GM12875 (cell line): ENCODE measurements around the gene RXRA.

Source experiments
- H3K4me3 ChIP-seq: one replicate; pipeline ENCODE4 v1.5.1; 2011; ENCODE audit warnings: low read depth, low read length, control low read depth
- TF ChIP-seq, protein P1 (sequence below): IDR thresholded peaks from 2 replicates; pipeline ENCODE4 v1.5.1; 2011; ENCODE audit warnings: low read depth, mild to moderate bottlenecking, control low read depth, inconsistent platforms, low read length, moderate library complexity, borderline replicate concordance; ENCODE audit not compliant: insufficient read depth

The RXRA gene

DNA sequence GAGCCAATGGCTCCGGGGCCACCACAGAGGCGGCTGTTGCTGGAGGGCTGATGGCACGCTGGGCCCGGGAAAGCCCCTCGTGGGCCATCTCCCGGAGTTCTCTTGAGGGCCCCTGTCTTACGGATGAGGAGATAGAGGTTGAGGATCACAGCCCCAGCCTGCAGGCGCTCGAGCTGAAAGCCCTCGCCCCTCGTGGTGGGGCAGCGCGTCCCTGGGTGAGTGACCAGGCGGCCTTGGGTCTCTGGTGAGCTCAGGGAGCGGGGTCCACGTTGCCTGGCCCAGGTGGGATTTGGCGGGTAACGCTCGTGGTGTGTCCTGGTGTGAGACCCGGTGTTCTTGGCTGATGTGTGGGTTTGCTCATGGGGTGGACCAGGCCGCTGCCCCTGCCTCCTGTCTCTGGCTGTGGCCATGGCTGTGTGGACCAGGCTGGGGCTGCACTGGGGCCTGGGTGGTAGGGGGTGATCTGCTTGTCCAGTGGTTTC, 38.9 kb downstream of the RXRA start:
- no peak overlapping the region for H3K4me3 ChIP-seq
- TF ChIP-seq, protein P1, sequence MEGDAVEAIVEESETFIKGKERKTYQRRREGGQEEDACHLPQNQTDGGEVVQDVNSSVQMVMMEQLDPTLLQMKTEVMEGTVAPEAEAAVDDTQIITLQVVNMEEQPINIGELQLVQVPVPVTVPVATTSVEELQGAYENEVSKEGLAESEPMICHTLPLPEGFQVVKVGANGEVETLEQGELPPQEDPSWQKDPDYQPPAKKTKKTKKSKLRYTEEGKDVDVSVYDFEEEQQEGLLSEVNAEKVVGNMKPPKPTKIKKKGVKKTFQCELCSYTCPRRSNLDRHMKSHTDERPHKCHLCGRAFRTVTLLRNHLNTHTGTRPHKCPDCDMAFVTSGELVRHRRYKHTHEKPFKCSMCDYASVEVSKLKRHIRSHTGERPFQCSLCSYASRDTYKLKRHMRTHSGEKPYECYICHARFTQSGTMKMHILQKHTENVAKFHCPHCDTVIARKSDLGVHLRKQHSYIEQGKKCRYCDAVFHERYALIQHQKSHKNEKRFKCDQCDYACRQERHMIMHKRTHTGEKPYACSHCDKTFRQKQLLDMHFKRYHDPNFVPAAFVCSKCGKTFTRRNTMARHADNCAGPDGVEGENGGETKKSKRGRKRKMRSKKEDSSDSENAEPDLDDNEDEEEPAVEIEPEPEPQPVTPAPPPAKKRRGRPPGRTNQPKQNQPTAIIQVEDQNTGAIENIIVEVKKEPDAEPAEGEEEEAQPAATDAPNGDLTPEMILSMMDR: no peak

DNA sequence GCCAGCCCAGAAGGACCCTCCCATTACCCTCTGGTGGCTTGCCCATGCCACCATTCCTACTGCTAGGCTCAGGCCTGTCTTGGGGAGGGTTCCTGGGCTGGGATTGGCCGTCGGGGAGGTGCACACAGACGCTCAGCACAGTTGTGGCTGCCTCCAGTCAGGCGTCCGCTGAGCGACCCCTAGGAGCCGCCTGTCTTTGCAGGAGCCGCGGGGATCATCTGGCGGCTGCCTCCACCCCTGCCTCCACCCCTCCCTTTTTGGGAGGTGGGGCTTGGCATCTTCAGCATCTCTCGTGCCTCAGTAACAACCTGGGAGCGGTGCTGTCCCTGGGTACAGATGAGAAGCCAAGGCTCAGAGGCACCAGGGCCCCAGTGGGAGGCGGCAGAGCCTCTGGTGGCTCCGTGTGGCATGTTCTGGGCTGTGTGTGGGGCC, 39.6 kb downstream of the RXRA start:
- H3K4me3 ChIP-seq: no peak overlapping the region
- TF ChIP-seq, protein P1: no peak

DNA sequence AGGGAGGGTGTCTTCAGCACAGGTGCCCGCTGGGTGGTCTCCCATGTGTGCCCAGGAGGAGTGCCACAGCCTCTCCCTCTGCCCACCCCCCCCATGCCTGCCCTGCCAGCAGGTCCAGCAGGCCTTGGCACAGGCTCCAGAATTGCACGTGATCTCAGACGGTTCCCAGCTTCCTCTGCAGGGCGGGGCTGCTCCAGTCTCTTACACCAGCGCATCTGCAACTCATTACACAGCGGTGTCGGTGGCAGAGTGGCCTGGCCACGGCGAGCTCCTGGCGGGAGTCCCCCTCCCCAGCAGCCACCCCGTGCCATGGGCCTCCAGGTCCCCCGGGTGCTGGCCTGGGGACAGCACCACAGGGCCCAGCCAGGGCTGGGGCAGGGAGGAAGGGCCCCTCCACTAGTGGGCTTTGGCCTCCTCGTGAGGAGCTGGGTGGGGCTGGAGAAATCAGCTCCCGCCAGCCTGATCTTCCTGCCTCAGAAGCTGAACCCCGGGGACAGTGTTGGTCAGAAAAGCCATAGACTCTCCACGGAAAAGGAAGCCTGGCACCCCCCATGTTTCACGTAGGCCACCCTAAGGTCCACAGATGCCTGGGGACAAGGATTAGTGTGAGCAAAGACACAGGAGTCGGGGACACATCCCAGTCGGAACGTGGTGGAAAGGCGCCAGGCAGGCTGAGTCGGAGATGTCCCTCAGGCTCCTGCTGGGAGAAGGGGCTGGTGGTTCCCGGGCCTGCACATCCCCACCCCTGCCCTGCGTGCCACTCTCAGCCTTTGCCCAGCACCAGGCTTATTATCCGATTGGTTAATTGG, 40.2 kb downstream of the RXRA start:
- H3K4me3 ChIP-seq: no peak overlapping the region
- TF ChIP-seq, protein P1: no peak

DNA sequence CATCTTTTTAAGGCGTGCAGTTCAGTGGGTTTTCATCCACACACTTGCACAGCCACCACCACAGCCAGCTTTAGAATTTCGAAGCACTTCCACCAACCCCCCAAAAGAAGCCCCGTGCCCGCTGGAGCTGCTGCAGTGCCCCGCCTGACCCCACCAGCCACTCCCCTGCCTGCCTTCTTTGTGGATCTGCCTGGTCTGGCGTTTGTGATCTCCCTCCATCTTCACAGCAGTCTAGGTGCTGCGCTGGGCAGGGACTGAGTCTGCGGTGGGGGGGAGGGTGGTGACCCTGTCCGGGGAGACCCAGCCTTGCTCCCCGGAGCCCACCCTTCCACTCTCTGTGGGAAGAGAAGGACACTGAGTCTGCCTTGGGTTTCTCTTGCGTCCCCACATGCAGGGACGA, 40.8 kb downstream of the RXRA start:
- no peak overlapping the region for H3K4me3 ChIP-seq
- TF ChIP-seq, protein P1: no peak

DNA sequence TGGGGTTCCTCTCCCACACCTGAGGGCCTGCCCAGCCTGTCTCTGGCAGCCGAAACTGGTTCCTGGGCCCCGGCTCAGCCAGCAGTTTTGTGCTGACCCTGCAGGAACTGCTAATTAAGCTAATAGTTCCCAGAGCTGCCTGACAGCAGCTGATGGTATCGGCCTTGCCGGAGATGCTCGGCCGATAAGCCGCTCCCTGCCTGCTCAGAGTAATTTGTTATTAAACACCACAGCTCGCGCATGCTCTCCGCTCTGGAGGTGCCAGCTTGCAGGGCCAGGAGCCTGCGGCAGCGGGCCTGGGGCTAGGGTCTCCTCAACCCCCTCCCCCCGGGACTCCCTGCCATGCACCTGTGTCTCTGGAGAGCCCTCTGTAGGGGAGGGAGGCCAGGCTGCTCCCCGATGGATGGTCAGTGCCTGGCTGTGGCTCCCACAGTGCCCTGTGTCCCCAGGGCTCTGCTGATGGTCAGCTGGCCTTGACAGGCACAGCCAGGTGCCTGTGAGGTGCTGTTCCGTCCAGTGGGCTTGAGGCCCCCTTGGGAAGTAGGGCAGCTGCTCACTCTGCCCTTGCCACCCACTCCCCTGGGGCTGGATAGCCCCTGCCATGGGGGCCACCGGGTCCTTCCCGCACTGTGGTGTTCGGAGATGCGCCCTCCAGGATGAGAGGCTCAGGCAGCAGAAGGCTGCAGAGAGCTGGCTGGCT, 41.7 kb downstream of the RXRA start:
- no peak overlapping the region for H3K4me3 ChIP-seq
- TF ChIP-seq, protein P1: no peak

DNA sequence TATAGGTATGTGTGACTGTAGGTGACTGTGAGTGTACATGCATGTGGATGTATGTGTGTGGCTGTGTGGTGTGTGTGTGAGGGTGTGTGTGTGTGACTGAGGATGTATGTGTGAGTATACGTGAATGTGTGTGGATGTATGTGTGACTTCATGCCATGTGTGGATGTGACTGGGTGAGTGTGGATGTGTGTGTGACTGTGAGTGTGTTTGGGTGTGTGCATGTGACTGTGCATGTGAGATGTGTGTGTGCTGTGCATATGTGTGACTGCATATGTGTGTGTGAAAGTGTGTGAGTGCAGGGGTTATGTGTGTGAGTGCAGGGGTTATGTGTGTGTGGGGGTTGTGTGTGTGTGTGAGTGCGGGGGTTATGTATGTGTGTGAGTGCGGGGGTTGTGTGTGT, 42.3 kb downstream of the RXRA start:
- no peak overlapping the region for H3K4me3 ChIP-seq
- TF ChIP-seq, protein P1: no peak
